Tibial nerve (tissue), 3 donors: Measurements from ENCODE around the gene TMOD4.

Source experiments
- POLR2A ChIP-seq, 2 donors: fragments of 450-650 bp; IDR thresholded peaks; one replicate each; pipeline ENCODE4 v1.6.1; 2017; ENCODE audit warnings: antibody characterized with exemption in 2 of 2, mild to moderate bottlenecking in 2 of 2, moderate library complexity in 2 of 2
- TF ChIP-seq, protein P1 (sequence below), 5 experiments: fragments of 200-600 bp in 3 of 5; fragments of 450-650 bp in 2 of 5; sonication (generic) in 3 of 5; IDR thresholded peaks; one replicate each; pipeline ENCODE4 v1.5.1; 2016 to 2019; ENCODE audit warnings: antibody characterized with exemption in 5 of 5, mild to moderate bottlenecking in 3 of 5, moderate library complexity in 2 of 5

- TF ChIP-seq, protein P1, sequence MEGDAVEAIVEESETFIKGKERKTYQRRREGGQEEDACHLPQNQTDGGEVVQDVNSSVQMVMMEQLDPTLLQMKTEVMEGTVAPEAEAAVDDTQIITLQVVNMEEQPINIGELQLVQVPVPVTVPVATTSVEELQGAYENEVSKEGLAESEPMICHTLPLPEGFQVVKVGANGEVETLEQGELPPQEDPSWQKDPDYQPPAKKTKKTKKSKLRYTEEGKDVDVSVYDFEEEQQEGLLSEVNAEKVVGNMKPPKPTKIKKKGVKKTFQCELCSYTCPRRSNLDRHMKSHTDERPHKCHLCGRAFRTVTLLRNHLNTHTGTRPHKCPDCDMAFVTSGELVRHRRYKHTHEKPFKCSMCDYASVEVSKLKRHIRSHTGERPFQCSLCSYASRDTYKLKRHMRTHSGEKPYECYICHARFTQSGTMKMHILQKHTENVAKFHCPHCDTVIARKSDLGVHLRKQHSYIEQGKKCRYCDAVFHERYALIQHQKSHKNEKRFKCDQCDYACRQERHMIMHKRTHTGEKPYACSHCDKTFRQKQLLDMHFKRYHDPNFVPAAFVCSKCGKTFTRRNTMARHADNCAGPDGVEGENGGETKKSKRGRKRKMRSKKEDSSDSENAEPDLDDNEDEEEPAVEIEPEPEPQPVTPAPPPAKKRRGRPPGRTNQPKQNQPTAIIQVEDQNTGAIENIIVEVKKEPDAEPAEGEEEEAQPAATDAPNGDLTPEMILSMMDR (IDR thresholded peaks at IDR 0.05): no peak
- no peak for TF ChIP-seq POLR2A (IDR thresholded peaks at IDR 0.05)
Measured at GRCh38 chr1:151134991-151135390, 40.8 kb downstream of the TMOD4 start.
